OCI-M1 (cell line): ENCODE measurements around the gene MACIR.

Experiments used
- DNase-seq: peaks from one replicate; lab custom pipeline; 2025; lab: John Stamatoyannopoulos, UW

Gene MACIR

GRCh38 chr5:103291606-103292005 lies 33.0 kb downstream of the MACIR start:
- no peak for DNase-seq

GRCh38 chr5:103293099-103293498 lies 34.5 kb downstream of the MACIR start:
- DNase-seq, result no peak

- no peak for DNase-seq
These were observed 35.2 kb downstream of the MACIR start for GRCh38 chr5:103293719-103294118.

GRCh38 chr5:103294906-103295305 lies 36.3 kb downstream of the MACIR start:
- no peak for DNase-seq

- DNase-seq, result no peak
These were observed 36.9 kb downstream of the MACIR start for GRCh38 chr5:103295424-103295823.

GRCh38 chr5:103295871-103296270 lies 37.3 kb downstream of the MACIR start:
- DNase-seq, result no peak

GRCh38 chr5:103298117-103298516 lies 39.6 kb downstream of the MACIR start:
- no peak for DNase-seq

GRCh38 chr5:103298607-103299188 lies 40.1 kb downstream of the MACIR start:
- no peak for DNase-seq

GRCh38 chr5:103305809-103306208 lies 47.2 kb downstream of the MACIR start:
- DNase-seq, result no peak

GRCh38 chr5:103307470-103307869 lies 48.9 kb downstream of the MACIR start:
- DNase-seq, result peak; percentile 5

- DNase-seq, result no peak
These were observed 50.2 kb downstream of the MACIR start for GRCh38 chr5:103308774-103309173.

- DNase-seq, result no peak
These were observed 54.5 kb downstream of the MACIR start for GRCh38 chr5:103313056-103313455.

- no peak for DNase-seq
These were observed 56.9 kb downstream of the MACIR start for GRCh38 chr5:103315455-103315854.

GRCh38 chr5:103327451-103327850 lies 68.9 kb downstream of the MACIR start:
- no peak for DNase-seq

GRCh38 chr5:103327893-103328292 lies 69.3 kb downstream of the MACIR start:
- DNase-seq, result no peak
